Esophagus squamous epithelium (tissue), 5 donors: ENCODE data around the gene PNRC1. TPM values are rescaled to one million over a fixed set of nuclear protein-coding genes. Genes with fewer than 3 reads are reported as not detected.

ENCODE experiments used
- DNase-seq: peaks from one replicate; lab custom pipeline; 2025; lab: John Stamatoyannopoulos, UW
- H3K27ac ChIP-seq, 4 donors: fragments of 200-600 bp; sonication (generic); one replicate each; pipeline ENCODE4 v1.5.1; 2016 to 2019; ENCODE audit warnings: mild to moderate bottlenecking in 1 of 4
- H3K27me3 ChIP-seq, 4 donors: fragments of 200-600 bp; sonication (generic); 1 replicate in 3 of 4; 2 replicates in 1 of 4; pipeline versions ENCODE4 v1.5.1 to v1.6.0; 2017 to 2021; ENCODE audit warnings: antibody characterized with exemption in 1 of 4
- H3K36me3 ChIP-seq, 3 donors: fragments of 200-600 bp; sonication (generic); one replicate each; pipeline ENCODE4 v1.5.1; 2016 to 2019
- H3K4me1 ChIP-seq, 3 donors: fragments of 200-600 bp; sonication (generic); one replicate each; pipeline ENCODE4 v1.5.1; 2017 to 2019
- H3K4me3 ChIP-seq, 4 donors: fragments of 200-600 bp; sonication (generic); 1 replicate in 3 of 4; 2 replicates in 1 of 4; pipeline ENCODE4 v1.5.1; 2016 to 2019; ENCODE audit warnings: mild to moderate bottlenecking in 2 of 4, moderate library complexity in 1 of 4
- H3K9me3 ChIP-seq, 3 donors: fragments of 200-600 bp; sonication (generic); one replicate each; pipeline ENCODE4 v1.5.1; 2016 to 2019
- CTCF ChIP-seq, 6 experiments: fragments of 450-650 bp in 4 of 6; fragments of 200-600 bp in 2 of 6; sonication (generic) in 2 of 6; IDR thresholded peaks; one replicate each; pipeline ENCODE4 v1.5.1; 2016 to 2019; ENCODE audit warnings: antibody characterized with exemption in 6 of 6, mild to moderate bottlenecking in 4 of 6, moderate library complexity in 4 of 6
- POLR2A ChIP-seq, 4 donors: fragments of 450-650 bp; IDR thresholded peaks; one replicate each; pipeline ENCODE4 v1.6.1; 2017; ENCODE audit warnings: antibody characterized with exemption in 4 of 4, mild to moderate bottlenecking in 4 of 4, moderate library complexity in 3 of 4
- WGBS, 2 donors: methylation state at CpG; one replicate each; pipeline ENCODE4 v1.1.5; 2018; 5-methylcytosine and 5-hydroxymethylcytosine counted together
- intact Hi-C: fragments of 100-400 bp; cut with DNase I; formaldehyde crosslinking; loops from one replicate; pipeline ENCODE4 v1.15.0; 2022
- total RNA-seq, 4 donors: library from RNA; depleted of rRNA; stranded (reverse); fragments of >200 nt; gene quantifications; one replicate each; pipeline ENCODE4 v1.1.0, GENCODE V29; 2016
- donor health status: DM: yes; HTN: yes; CAD: no.

PNRC1 gene
- total RNA-seq, 4 donors from 2014 or later: 55.0 to 168 (median 85.4) TPM

DNA sequence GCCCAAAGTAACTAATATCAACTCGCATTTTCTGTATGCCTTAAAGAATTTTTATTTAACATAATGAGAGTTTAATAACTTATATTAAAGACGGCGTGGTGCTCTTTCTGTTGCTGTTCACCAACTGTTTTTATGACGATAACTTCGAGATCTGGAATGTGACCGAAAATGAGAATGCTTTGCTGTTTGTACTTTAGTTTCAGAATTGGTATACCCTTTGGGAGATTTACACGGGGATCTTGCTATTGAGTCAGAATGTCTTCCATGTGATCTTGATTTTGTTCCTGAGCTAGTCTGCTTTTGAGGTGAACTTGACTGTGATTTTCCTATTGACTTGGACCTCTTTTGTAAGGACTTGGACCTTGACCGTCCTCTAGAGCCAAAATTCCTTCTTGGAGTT lies 17.9 kb downstream of the PNRC1 start:
- TF ChIP-seq POLR2A (IDR thresholded peaks at IDR 0.05) (no peak), CTCF (IDR thresholded peaks at IDR 0.05) (no peak)
- no peak overlapping the region for H3K27ac ChIP-seq
- H3K27me3 ChIP-seq: no peaks in the 10 kb centered on the region
- no peak for DNase-seq
- no peaks in the 10 kb centered on the region for H3K4me1 ChIP-seq
- H3K9me3 ChIP-seq: no peaks in the 10 kb centered on the region
- 76 to 79% methylated on average over 8 of the region's 8 CpGs for WGBS, 2 donors
- H3K4me3 ChIP-seq: no peak overlapping the region
- no peaks in the 10 kb centered on the region for H3K36me3 ChIP-seq
- intact Hi-C loops: no loop called here

DNA sequence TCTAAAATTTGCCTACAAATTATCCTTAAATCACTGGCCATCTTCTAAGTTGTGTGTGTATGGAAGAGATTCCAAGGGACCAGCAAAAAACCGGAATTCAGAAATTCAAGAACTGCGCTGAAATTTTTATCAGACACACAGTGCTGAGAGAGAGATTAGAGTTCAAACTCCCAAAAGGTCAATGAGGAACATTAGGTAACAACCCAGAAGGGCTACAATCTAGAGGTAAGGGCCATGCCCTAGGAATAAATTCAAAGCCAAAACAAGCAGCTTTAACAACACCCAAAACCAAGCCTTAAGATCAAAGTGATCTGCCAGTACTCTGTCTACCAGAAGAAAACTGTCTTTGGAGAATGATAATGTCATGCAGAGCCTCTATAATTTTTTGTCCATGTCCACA lies 19.6 kb downstream of the PNRC1 start:
- no peaks in the 10 kb centered on the region for H3K9me3 ChIP-seq
- intact Hi-C loops: no loop called here
- H3K4me1 ChIP-seq: no peaks in the 10 kb centered on the region
- H3K27me3 ChIP-seq: no peaks in the 10 kb centered on the region
- TF ChIP-seq CTCF (IDR thresholded peaks at IDR 0.05) (no peak), POLR2A (IDR thresholded peaks at IDR 0.05) (no peak)
- no peak overlapping the region for H3K4me3 ChIP-seq
- 88 to 97% methylated on average over 2 of the region's 2 CpGs for WGBS, 2 donors
- H3K36me3 ChIP-seq: no peaks in the 10 kb centered on the region
- no peak overlapping the region for H3K27ac ChIP-seq
- no peak for DNase-seq

DNA sequence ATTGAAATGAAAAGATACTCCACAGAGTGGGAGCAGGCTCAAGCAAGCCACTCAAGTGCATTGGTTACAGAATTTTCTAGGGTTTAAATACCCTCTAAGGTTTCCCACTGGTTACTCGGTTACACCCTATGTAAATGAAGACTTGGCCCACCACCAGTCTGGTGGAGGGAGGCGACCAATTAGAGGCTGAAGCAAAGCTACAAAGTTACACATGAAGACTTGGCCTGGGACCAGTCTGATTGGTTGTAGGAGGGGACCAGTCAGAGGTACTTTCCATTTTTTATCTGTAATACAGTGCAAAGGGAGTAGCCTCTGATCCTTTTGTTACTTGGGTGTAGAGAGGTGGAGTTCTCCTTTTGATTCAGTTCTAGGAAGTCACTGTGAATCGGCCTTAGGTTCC lies 29.7 kb downstream of the PNRC1 start:
- Histone ChIP-seq H3K27me3 (no peaks in the 10 kb centered on the region), H3K27ac (no peak overlapping the region), H3K4me1 (no peaks in the 10 kb centered on the region), H3K4me3 (no peak overlapping the region), H3K36me3 (no peaks in the 10 kb centered on the region), H3K9me3 (no peaks in the 10 kb centered on the region)
- 66 to 73% methylated on average over 2 to 3 of the region's 3 CpGs for WGBS, 2 donors
- TF ChIP-seq CTCF (IDR thresholded peaks at IDR 0.05) (no peak), POLR2A (IDR thresholded peaks at IDR 0.05) (no peak)
- no peak for DNase-seq
- intact Hi-C loops: loop anchor here (10.0 kb wide), 1 partner anchor 125 kb away; no protein-coding TSS in a partner anchor

- DNase-seq: no peak
- intact Hi-C loops: loop anchor here (10.0 kb wide), 1 partner anchor 127 kb away; no protein-coding TSS in a partner anchor
- no peaks in the 10 kb centered on the region for H3K27me3 ChIP-seq
- H3K4me3 ChIP-seq: no peak overlapping the region
- TF ChIP-seq CTCF (IDR thresholded peaks at IDR 0.05) (no peak), POLR2A (IDR thresholded peaks at IDR 0.05) (no peak)
- H3K36me3 ChIP-seq: no peaks in the 10 kb centered on the region
- peaks cover 0 to 5% (median 3%) of the 10 kb centered on the region in 3 donors for H3K4me1 ChIP-seq
- no peak overlapping the region for H3K27ac ChIP-seq
- no peaks in the 10 kb centered on the region for H3K9me3 ChIP-seq
- 77 to 89% methylated on average over 9 of the region's 9 CpGs for WGBS, 2 donors
Measured at GRCh38 chr6:89111933-89112332, 31.4 kb downstream of the PNRC1 start.

GRCh38 chr6:89116702-89117101 lies 36.2 kb downstream of the PNRC1 start:
- Histone ChIP-seq H3K27ac (no peak overlapping the region), H3K4me1 (peaks cover 0 to 23% (median 3%) of the 10 kb centered on the region in 3 donors), H3K36me3 (no peaks in the 10 kb centered on the region), H3K27me3 (peaks cover 0 to 3% (median 0%) of the 10 kb centered on the region in 4 donors), H3K4me3 (peak overlapping the region in 2 of 4 donors; percentile 68 to 91), H3K9me3 (no peaks in the 10 kb centered on the region)
- intact Hi-C loops: loop anchor here (10.0 kb wide), 1 partner anchor 132 kb away; no protein-coding TSS in a partner anchor
- DNase-seq: no peak
- TF ChIP-seq POLR2A (IDR thresholded peaks at IDR 0.05) (no peak), CTCF (IDR thresholded peaks at IDR 0.05) (no peak)
- WGBS, 2 donors: 66 to 67% methylated on average over 6 of the region's 6 CpGs
